NCI-H446 treated with DMSO at 0.1 percent for 48 hours (cell line): ENCODE data around the gene ATG14.
"Not testable (repeated sequence)": the region's sequence is repeated elsewhere in the genome, so short reads cannot be mapped to it uniquely, and the experiment has no call there.

ENCODE experiments used
- DNase-seq: peaks from one replicate; lab custom pipeline; 2025; lab: John Stamatoyannopoulos, UW

ATG14 gene

GRCh38 chr14:55350461-55350860 lies 61.2 kb downstream of the ATG14 start:
- DNase-seq: no peak

GRCh38 chr14:55349565-55349964 lies 62.1 kb downstream of the ATG14 start:
- DNase-seq: no peak

- DNase-seq: no peak
Measured at GRCh38 chr14:55348766-55349453, 62.7 kb downstream of the ATG14 start.

- DNase-seq: no peak
Measured at GRCh38 chr14:55347748-55348147, 63.9 kb downstream of the ATG14 start.

- no peak for DNase-seq
Measured at GRCh38 chr14:55347040-55347439, 64.6 kb downstream of the ATG14 start.

GRCh38 chr14:55344582-55345163 lies 67.0 kb downstream of the ATG14 start:
- not testable (repeated sequence) for DNase-seq

- no peak for DNase-seq
Measured at GRCh38 chr14:55341781-55342180, 69.8 kb downstream of the ATG14 start.

GRCh38 chr14:55340482-55340881 lies 71.1 kb downstream of the ATG14 start:
- DNase-seq: no peak

GRCh38 chr14:55339770-55340169 lies 71.9 kb downstream of the ATG14 start:
- DNase-seq: no peak

- no peak for DNase-seq
Measured at GRCh38 chr14:55336691-55337090, 74.9 kb downstream of the ATG14 start.

- no peak for DNase-seq
Measured at GRCh38 chr14:55336162-55336561, 75.5 kb downstream of the ATG14 start.

- DNase-seq: no peak
Measured at GRCh38 chr14:55333711-55334485, 77.7 kb downstream of the ATG14 start.

GRCh38 chr14:55332654-55333570 lies 78.7 kb downstream of the ATG14 start:
- no peak for DNase-seq

GRCh38 chr14:55329999-55330710 lies 81.5 kb downstream of the ATG14 start:
- no peak for DNase-seq

- no peak for DNase-seq
Measured at GRCh38 chr14:55328317-55328716, 83.3 kb downstream of the ATG14 start.

GRCh38 chr14:55327179-55327578 lies 84.5 kb downstream of the ATG14 start:
- no peak for DNase-seq

GRCh38 chr14:55324812-55325211 lies 86.8 kb downstream of the ATG14 start:
- DNase-seq: no peak

GRCh38 chr14:55323910-55324309 lies 87.7 kb downstream of the ATG14 start:
- DNase-seq: no peak

- DNase-seq: no peak
Measured at GRCh38 chr14:55318694-55319093, 92.9 kb downstream of the ATG14 start.

- no peak for DNase-seq
Measured at GRCh38 chr14:55317542-55318306, 93.9 kb downstream of the ATG14 start.

GRCh38 chr14:55316564-55316963 lies 95.1 kb downstream of the ATG14 start:
- no peak for DNase-seq
